Glutamatergic neuron (in vitro differentiated cells): ENCODE data around the gene IGFALS. TPM values are rescaled to one million over a fixed set of nuclear protein-coding genes. Genes with fewer than 3 reads are reported as not detected.
A peak's percentile ranks its signal among the peaks of the same experiment; 100 is the strongest.

Experiments
- DNase-seq: peaks from one replicate; pipeline ENCODE4 v3.0.0; 2022
- H3K27ac Mint-ChIP-seq: one replicate; pipeline ENCODE4 v1.8.0; 2020; ENCODE audit warnings: mild to moderate bottlenecking, mixed read lengths, inconsistent platforms; ENCODE audit not compliant: unreplicated experiment
- H3K27me3 Mint-ChIP-seq: one replicate; pipeline ENCODE4 v1.8.0; 2020; ENCODE audit warnings: mild to moderate bottlenecking, moderate library complexity, mixed read lengths, inconsistent platforms; ENCODE audit not compliant: unreplicated experiment
- H3K36me3 Mint-ChIP-seq: one replicate; pipeline ENCODE4 v1.8.0; 2020; ENCODE audit warnings: mild to moderate bottlenecking, mixed read lengths, inconsistent platforms; ENCODE audit not compliant: unreplicated experiment
- H3K4me1 Mint-ChIP-seq: one replicate; pipeline ENCODE4 v1.8.0; 2020; ENCODE audit warnings: mild to moderate bottlenecking, low read depth, mixed read lengths, inconsistent platforms; ENCODE audit not compliant: unreplicated experiment
- H3K4me3 Mint-ChIP-seq: one replicate; pipeline ENCODE4 v1.8.0; 2020; ENCODE audit warnings: mild to moderate bottlenecking, mixed read lengths, inconsistent platforms; ENCODE audit not compliant: unreplicated experiment
- H3K9me3 Mint-ChIP-seq: one replicate; pipeline ENCODE4 v1.8.0; 2020; ENCODE audit warnings: mild to moderate bottlenecking, moderate library complexity, mixed read lengths, inconsistent platforms; ENCODE audit not compliant: unreplicated experiment
- CTCF ChIP-seq: fragments of 200-600 bp; sonication (generic); IDR thresholded peaks from one replicate; pipeline ENCODE4 v1.5.0; 2021; ENCODE audit not compliant: partially characterized antibody, unreplicated experiment
- total RNA-seq: library from RNA; stranded (reverse); fragmentation: NEBNext Ultra II Directional; extraction: Animal tissue kit (Norgen Biotek cat#: 25700); gene quantifications from one replicate; pipeline ENCODE4 v1.2.1, GENCODE V29; 2021; ENCODE audit not compliant: unreplicated experiment

IGFALS gene
- total RNA-seq, 1 donor from 2014 or later: 0.39 TPM

- peaks cover 3% of the 10 kb centered on the region for H3K9me3 Mint-ChIP-seq
- no peak for TF ChIP-seq CTCF
- no peaks in the 10 kb centered on the region for H3K36me3 Mint-ChIP-seq
- no peak for DNase-seq
- H3K4me1 Mint-ChIP-seq: peaks cover 6% of the 10 kb centered on the region
- peaks cover 1% of the 10 kb centered on the region for H3K27me3 Mint-ChIP-seq
- peak overlapping the region; percentile 42 for H3K4me3 Mint-ChIP-seq
- H3K27ac Mint-ChIP-seq: no peak overlapping the region
These were observed 25.5 kb upstream of the IGFALS start for GRCh38 chr16:1818873-1819525.

- Mint-ChIP-seq H3K4me3 (no peak overlapping the region), H3K36me3 (no peaks in the 10 kb centered on the region), H3K27ac (no peak overlapping the region), H3K27me3 (peaks cover 1% of the 10 kb centered on the region), H3K9me3 (peaks cover 5% of the 10 kb centered on the region), H3K4me1 (peaks cover 3% of the 10 kb centered on the region)
- TF ChIP-seq CTCF: no peak
- DNase-seq: no peak
These were observed 24.8 kb upstream of the IGFALS start for GRCh38 chr16:1818204-1818872.

GRCh38 chr16:1817716-1818115, 24.2 kb upstream of the IGFALS start:
- Mint-ChIP-seq H3K27ac (no peak overlapping the region), H3K27me3 (peaks cover 1% of the 10 kb centered on the region), H3K4me3 (no peak overlapping the region), H3K9me3 (peaks cover 5% of the 10 kb centered on the region), H3K4me1 (peaks cover 3% of the 10 kb centered on the region), H3K36me3 (no peaks in the 10 kb centered on the region)
- no peak for TF ChIP-seq CTCF
- DNase-seq: no peak

- H3K9me3 Mint-ChIP-seq: peaks cover 5% of the 10 kb centered on the region
- no peak for TF ChIP-seq CTCF
- H3K27ac Mint-ChIP-seq: peak overlapping the region; percentile 59
These were observed 23.7 kb upstream of the IGFALS start for GRCh38 chr16:1817276-1817589.

More at GRCh38 chr16:1817276-1817589, 23.7 kb upstream of the IGFALS start:
- no peaks in the 10 kb centered on the region for H3K36me3 Mint-ChIP-seq
- peaks cover 1% of the 10 kb centered on the region for H3K27me3 Mint-ChIP-seq
- DNase-seq: no peak
- no peak overlapping the region for H3K4me3 Mint-ChIP-seq
- peaks cover 3% of the 10 kb centered on the region for H3K4me1 Mint-ChIP-seq
